Upper lobe of left lung (tissue), 6 donors: ENCODE data around the gene SFTPB. TPM values are rescaled to one million over a fixed set of nuclear protein-coding genes. Genes with fewer than 3 reads are reported as not detected.
"Not testable (repeated sequence)": the region's sequence is repeated elsewhere in the genome, so short reads cannot be mapped to it uniquely, and the experiment has no call there.

Experiments used
- ATAC-seq, 2 donors: fragments of 200-7000 bp; cut with Tn5 transposase; one replicate each; pipeline ENCODE4 v1.9.1; 2022; ENCODE audit warnings: mild to moderate bottlenecking in 2 of 2, moderate library complexity in 2 of 2; ENCODE audit not compliant: low FRiP score in 2 of 2
- DNase-seq, 2 donors: peaks; one replicate each; pipeline ENCODE4 v3.0.0-alpha.2; 2019 to 2020
- H3K27ac ChIP-seq, 4 donors: fragments of 200-600 bp; sonication (generic); one replicate each; pipeline ENCODE4 v1.5.1; 2016 to 2019
- H3K27me3 ChIP-seq, 4 donors: fragments of 200-600 bp; sonication (generic); one replicate each; pipeline ENCODE4 v1.5.1; 2017 to 2019
- H3K36me3 ChIP-seq, 4 donors: fragments of 200-600 bp; sonication (generic); one replicate each; pipeline ENCODE4 v1.5.1; 2016 to 2019
- H3K4me1 ChIP-seq, 4 donors: fragments of 200-600 bp; sonication (generic); one replicate each; pipeline ENCODE4 v1.5.1; 2018 to 2019
- H3K4me3 ChIP-seq, 4 donors: fragments of 200-600 bp; sonication (generic); one replicate each; pipeline ENCODE4 v1.5.1; 2017 to 2019; ENCODE audit warnings: mild to moderate bottlenecking in 2 of 4, moderate library complexity in 1 of 4
- H3K9me3 ChIP-seq, 4 donors: fragments of 200-600 bp; sonication (generic); one replicate each; pipeline ENCODE4 v1.5.1; 2018 to 2019
- EP300 ChIP-seq, 4 donors: sonication (generic); formaldehyde crosslinking; IDR thresholded peaks; one replicate each; pipeline ENCODE4 v1.5.1; 2017; ENCODE audit warnings: antibody characterized with exemption in 4 of 4, control low read depth in 2 of 4
- POLR2A ChIP-seq, 4 donors: fragments of 450-650 bp; IDR thresholded peaks; one replicate each; pipeline ENCODE4 v1.5.1; 2016 to 2017; ENCODE audit warnings: antibody characterized with exemption in 4 of 4, mild to moderate bottlenecking in 2 of 4
- POLR2AphosphoS5 ChIP-seq, 2 donors: sonication (generic); formaldehyde crosslinking; IDR thresholded peaks; one replicate each; pipeline ENCODE4 v1.5.1; 2017; ENCODE audit warnings: antibody characterized with exemption in 2 of 2
- WGBS, 2 donors: methylation state at CpG; one replicate each; pipeline ENCODE4 v1.1.5; 2017 to 2018; 5-methylcytosine and 5-hydroxymethylcytosine counted together
- total RNA-seq, 6 donors: library from RNA; depleted of rRNA in 4 of 6; stranded (reverse); fragments of >200 nt in 4 of 6; gene quantifications; one replicate each; pipeline versions ENCODE4 v1.1.0 to v1.2.1, GENCODE V29; 2016 to 2021
- TF ChIP-seq, protein P1 (sequence below), 6 experiments: fragments of 450-650 bp in 4 of 6; fragments of 200-600 bp in 2 of 6; sonication (generic) in 2 of 6; IDR thresholded peaks; one replicate each; pipeline ENCODE4 v1.5.1; 2016 to 2019; ENCODE audit warnings: antibody characterized with exemption in 6 of 6
- donor health status: DM: no; HTN: no; CAD: no; lungs with moderate emphysema.
- donor health status: DM: no; HTN: yes; CAD: no; lungs with severe emphysema.

Gene SFTPB
- total RNA-seq, 6 donors from 2014 or later, result 10,501 to 67,270 (median 33,394) TPM

DNA sequence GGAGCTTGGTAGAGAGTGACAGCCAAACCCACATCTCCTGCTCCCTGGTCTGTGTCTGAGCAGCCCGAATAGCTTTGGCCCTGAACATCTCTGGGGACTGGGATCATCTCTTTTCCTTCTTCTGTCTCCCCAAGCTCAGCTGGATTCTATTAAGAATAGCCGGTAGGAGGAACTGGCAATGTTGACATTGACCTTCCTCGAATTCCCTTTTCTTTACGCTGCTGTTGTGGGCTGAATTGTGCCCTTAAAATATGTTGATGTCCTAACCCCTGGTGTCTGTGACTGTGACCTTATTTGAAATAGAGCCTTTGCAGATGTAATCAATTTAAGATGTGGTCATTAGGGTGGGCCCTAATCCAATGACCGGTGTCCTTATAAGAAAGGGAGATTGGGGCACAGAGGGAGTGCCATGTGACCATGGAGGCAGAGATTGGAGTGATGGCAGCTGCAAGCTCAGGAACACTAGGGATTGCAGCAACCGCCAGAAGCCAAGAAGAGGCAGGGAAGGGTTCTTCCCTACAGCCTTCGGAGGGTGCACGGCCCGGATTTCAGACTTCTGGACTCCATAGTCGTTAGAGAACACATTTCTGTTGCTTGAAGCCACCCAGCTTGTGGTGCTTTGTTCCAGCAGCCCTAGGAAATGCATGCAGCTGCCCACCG, 5.8 kb upstream of the SFTPB start:
- no peak for TF ChIP-seq EP300 (IDR thresholded peaks at IDR 0.05)
- TF ChIP-seq POLR2AphosphoS5 (IDR thresholded peaks at IDR 0.05), result no peak
- TF ChIP-seq, protein P1, sequence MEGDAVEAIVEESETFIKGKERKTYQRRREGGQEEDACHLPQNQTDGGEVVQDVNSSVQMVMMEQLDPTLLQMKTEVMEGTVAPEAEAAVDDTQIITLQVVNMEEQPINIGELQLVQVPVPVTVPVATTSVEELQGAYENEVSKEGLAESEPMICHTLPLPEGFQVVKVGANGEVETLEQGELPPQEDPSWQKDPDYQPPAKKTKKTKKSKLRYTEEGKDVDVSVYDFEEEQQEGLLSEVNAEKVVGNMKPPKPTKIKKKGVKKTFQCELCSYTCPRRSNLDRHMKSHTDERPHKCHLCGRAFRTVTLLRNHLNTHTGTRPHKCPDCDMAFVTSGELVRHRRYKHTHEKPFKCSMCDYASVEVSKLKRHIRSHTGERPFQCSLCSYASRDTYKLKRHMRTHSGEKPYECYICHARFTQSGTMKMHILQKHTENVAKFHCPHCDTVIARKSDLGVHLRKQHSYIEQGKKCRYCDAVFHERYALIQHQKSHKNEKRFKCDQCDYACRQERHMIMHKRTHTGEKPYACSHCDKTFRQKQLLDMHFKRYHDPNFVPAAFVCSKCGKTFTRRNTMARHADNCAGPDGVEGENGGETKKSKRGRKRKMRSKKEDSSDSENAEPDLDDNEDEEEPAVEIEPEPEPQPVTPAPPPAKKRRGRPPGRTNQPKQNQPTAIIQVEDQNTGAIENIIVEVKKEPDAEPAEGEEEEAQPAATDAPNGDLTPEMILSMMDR (IDR thresholded peaks at IDR 0.05), result no peak
- no peak for TF ChIP-seq POLR2A (IDR thresholded peaks at IDR 0.05)
- Histone ChIP-seq H3K36me3 (no peaks in the 10 kb centered on the region), H3K4me1 (peaks cover 15 to 58% (median 38%) of the 10 kb centered on the region in 4 donors), H3K9me3 (no peaks in the 10 kb centered on the region), H3K27me3 (no peaks in the 10 kb centered on the region), H3K4me3 (no peak overlapping the region), H3K27ac (peak overlapping the region in 3 of 4 donors; percentile 38 to 82 (median 74))
- DNase-seq, result no peak
- no peak for ATAC-seq
- WGBS, 2 donors, result 77 to 81% methylated on average over 10 to 11 of the region's 11 CpGs

DNA sequence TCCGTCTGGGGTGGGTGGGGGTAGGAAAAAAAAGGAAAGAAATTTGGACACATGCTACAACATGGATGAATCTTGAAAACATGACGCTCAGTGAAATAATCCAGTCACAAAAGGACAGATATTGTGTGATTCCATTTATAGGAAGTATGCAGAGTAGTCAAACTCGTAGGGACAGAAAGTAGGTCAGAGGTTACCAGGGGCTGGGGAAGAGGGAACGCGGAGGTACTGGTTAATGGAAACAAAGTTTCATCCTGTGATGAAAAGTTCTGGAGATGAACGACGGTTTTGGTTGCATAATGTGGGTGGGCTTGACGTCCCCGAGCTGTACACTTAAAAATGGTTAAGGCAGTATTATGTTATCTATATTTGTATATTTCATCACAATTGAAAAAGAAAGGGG, 4.5 kb upstream of the SFTPB start:
- Histone ChIP-seq H3K4me3 (no peak overlapping the region), H3K9me3 (no peaks in the 10 kb centered on the region), H3K27ac (peak overlapping the region in 3 of 4 donors; percentile 38 to 82 (median 74)), H3K36me3 (no peaks in the 10 kb centered on the region), H3K27me3 (no peaks in the 10 kb centered on the region), H3K4me1 (peaks cover 11 to 46% (median 32%) of the 10 kb centered on the region in 4 donors)
- DNase-seq (no peak), ATAC-seq (peak in 1 of 2 donors; percentile 35)
- TF ChIP-seq EP300 (IDR thresholded peaks at IDR 0.05), result peak in 2 of 4 donors; percentile 11 to 12
- TF ChIP-seq, protein P1 (IDR thresholded peaks at IDR 0.05), result no peak
- 28 to 60% methylated on average over 9 of the region's 9 CpGs for WGBS, 2 donors

DNA sequence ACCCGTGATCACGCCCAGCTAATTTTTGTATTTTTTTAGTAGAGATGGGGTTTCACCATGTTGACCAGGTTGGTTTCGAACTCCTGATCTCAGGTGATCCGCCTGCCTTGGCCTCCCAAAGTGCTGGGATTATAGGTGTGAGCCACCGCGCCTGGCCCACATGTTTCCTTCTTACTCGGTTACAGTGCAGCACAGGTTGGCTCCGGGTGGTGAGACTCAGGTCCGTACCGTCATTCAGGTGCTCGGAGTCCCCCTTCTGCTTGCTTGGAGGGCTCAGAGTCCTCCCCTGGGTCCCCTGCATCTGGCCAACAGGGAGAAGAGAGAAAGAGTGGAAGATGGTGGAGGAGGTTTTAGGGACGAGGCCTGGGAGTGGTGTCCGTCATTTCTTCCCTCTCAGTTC, 2.4 kb upstream of the SFTPB start:
- H3K27me3 ChIP-seq, H3K9me3 ChIP-seq, H3K4me3 ChIP-seq, ATAC-seq, DNase-seq: not testable (repeated sequence)
- Histone ChIP-seq H3K4me1 (peaks cover 11 to 40% (median 27%) of the 10 kb centered on the region in 4 donors), H3K27ac (peak overlapping the region in 2 of 4 donors; percentile 39 to 86), H3K36me3 (peaks cover under 1 to 11% (median 5%) of the 10 kb centered on the region in 4 donors)
- WGBS, 2 donors, result 81 to 94% methylated on average over 13 of the region's 13 CpGs

DNA sequence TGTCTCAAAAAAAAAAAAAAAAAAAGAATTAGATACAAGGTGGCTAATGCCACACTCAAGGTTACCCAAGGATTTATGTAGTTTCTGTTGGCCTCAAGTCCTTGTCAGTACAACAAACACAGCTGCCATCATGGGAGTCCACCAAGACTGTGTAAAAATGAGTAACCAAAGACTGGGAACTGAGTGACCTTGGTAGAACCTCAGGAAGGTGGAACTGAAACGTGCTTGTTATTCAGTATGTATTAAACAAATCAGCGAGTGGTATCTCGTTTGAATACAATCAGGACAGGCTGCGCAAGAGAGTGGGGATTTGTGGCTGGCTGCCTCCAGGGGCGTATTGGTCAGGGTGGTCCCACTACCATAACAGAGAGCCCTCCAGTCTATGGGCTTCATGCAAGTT, 1.6 kb upstream of the SFTPB start:
- H3K27me3 ChIP-seq, result no peaks in the 10 kb centered on the region
- 67 to 76% methylated on average over 5 of the region's 5 CpGs for WGBS, 2 donors
- TF ChIP-seq, protein P1 (IDR thresholded peaks at IDR 0.05), result no peak
- no peak for TF ChIP-seq POLR2AphosphoS5 (IDR thresholded peaks at IDR 0.05)
- no peak for TF ChIP-seq EP300 (IDR thresholded peaks at IDR 0.05)
- TF ChIP-seq POLR2A (IDR thresholded peaks at IDR 0.05), result no peak
- H3K27ac ChIP-seq, result peak overlapping the region in 3 of 4 donors; percentile 64 to 97 (median 86)
- H3K36me3 ChIP-seq, result peaks cover 6 to 15% (median 10%) of the 10 kb centered on the region in 4 donors
- ATAC-seq (no peak), DNase-seq (no peak)
- H3K4me3 ChIP-seq, result no peak overlapping the region
- H3K9me3 ChIP-seq, result no peaks in the 10 kb centered on the region
- peaks cover 11 to 36% (median 26%) of the 10 kb centered on the region in 4 donors for H3K4me1 ChIP-seq

DNA sequence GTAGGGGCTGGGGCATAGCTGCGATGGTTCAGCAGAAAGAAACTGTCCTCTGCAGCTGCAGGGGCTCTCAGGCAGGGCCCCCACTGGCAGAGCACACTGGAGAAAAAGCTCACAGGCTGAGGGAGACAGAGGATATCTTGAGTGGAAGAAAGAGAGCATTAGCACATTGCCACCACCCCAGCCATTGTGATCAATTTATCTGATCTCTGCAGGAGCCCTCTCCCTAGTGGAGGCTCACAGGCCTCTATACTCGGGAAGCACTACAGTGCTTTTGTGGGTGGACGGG, 801 bp upstream of the SFTPB start:
- WGBS, 2 donors, result 67 to 76% methylated on average over 2 to 3 of the region's 3 CpGs

More for the DNA sequence above, 801 bp upstream of the SFTPB start:
- ATAC-seq, result no peak
- peaks cover 7 to 30% (median 22%) of the 10 kb centered on the region in 4 donors for H3K4me1 ChIP-seq
- TF ChIP-seq POLR2AphosphoS5 (IDR thresholded peaks at IDR 0.05), result no peak
- TF ChIP-seq POLR2A (IDR thresholded peaks at IDR 0.05), result no peak
- TF ChIP-seq EP300 (IDR thresholded peaks at IDR 0.05), result no peak
- TF ChIP-seq, protein P1 (IDR thresholded peaks at IDR 0.05), result no peak
- H3K36me3 ChIP-seq, result peaks cover 6 to 15% (median 12%) of the 10 kb centered on the region in 4 donors
- no peaks in the 10 kb centered on the region for H3K27me3 ChIP-seq
- DNase-seq, result no peak
- H3K4me3 ChIP-seq, result no peak overlapping the region
- H3K27ac ChIP-seq, result peak overlapping the region; percentile 64 to 97 (median 79)
- H3K9me3 ChIP-seq, result no peaks in the 10 kb centered on the region
